ENCODE measurements around the gene PRKCA.

DNA sequence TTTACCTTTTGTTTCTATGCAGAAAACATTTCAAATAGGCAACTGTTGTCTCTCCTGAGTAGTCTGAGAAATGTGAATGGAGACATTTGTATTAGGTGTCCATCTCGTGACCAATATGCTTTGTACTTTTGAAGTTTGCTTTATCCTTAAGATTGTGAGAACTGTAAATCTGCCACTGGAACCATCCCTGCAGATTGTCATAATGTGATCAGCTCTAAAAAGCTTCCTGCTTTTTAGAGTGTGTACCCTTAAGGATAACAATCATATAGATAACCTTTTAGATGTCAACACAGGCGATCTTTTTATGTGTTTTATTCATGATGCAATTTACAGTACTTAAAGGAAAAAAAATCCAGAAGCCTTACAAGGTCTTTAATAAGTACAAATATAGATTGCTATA is 63.5 kb downstream of the PRKCA start:
- TF ChIP-seq POLR2A (IDR thresholded peaks at IDR 0.05) (no peak), POLR2AphosphoS5 (IDR thresholded peaks at IDR 0.05) (no peak)
- TF ChIP-seq, protein P1, sequence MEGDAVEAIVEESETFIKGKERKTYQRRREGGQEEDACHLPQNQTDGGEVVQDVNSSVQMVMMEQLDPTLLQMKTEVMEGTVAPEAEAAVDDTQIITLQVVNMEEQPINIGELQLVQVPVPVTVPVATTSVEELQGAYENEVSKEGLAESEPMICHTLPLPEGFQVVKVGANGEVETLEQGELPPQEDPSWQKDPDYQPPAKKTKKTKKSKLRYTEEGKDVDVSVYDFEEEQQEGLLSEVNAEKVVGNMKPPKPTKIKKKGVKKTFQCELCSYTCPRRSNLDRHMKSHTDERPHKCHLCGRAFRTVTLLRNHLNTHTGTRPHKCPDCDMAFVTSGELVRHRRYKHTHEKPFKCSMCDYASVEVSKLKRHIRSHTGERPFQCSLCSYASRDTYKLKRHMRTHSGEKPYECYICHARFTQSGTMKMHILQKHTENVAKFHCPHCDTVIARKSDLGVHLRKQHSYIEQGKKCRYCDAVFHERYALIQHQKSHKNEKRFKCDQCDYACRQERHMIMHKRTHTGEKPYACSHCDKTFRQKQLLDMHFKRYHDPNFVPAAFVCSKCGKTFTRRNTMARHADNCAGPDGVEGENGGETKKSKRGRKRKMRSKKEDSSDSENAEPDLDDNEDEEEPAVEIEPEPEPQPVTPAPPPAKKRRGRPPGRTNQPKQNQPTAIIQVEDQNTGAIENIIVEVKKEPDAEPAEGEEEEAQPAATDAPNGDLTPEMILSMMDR (IDR thresholded peaks at IDR 0.05) = no peak
